H9 (cell line): ENCODE results near the gene MADCAM1. TPM values are rescaled to one million over a fixed set of nuclear protein-coding genes. Genes with fewer than 3 reads are reported as not detected.

Experiments
- DNase-seq: peaks from one replicate; pipeline ENCODE4 v3.0.0-alpha.2; 2017
- H2AFZ ChIP-seq: one replicate; pipeline ENCODE4 v1.6.1; 2013; ENCODE audit warnings: mild to moderate bottlenecking, low read length, control low read depth, moderate library complexity
- H2AK5ac ChIP-seq: 2 replicates; pipeline ENCODE4 v1.6.1; 2013; ENCODE audit warnings: low read length, control low read depth, mixed read lengths; ENCODE audit not compliant: insufficient read length
- H2BK120ac ChIP-seq: one replicate; pipeline ENCODE4 v1.6.1; 2013; ENCODE audit warnings: low read depth, mild to moderate bottlenecking, low read length, control low read depth, inconsistent platforms; ENCODE audit not compliant: poor library complexity, severe bottlenecking
- H2BK12ac ChIP-seq: 2 replicates; pipeline ENCODE4 v1.6.1; 2013; ENCODE audit warnings: low read length, control low read depth, mixed read lengths, low read depth; ENCODE audit not compliant: insufficient read length
- H2BK15ac ChIP-seq: 2 replicates; pipeline ENCODE4 v1.6.1; 2013; ENCODE audit warnings: low read depth, low read length, control low read depth
- H2BK20ac ChIP-seq: one replicate; pipeline ENCODE4 v1.6.1; 2013; ENCODE audit warnings: low read depth, mild to moderate bottlenecking, low read length, control low read depth, inconsistent platforms; ENCODE audit not compliant: poor library complexity, severe bottlenecking
- H2BK5ac ChIP-seq: 2 replicates; pipeline ENCODE4 v1.6.1; 2013; ENCODE audit warnings: low read length, control low read depth, mixed read lengths; ENCODE audit not compliant: insufficient read length
- H3K14ac ChIP-seq: 2 replicates; pipeline ENCODE4 v1.6.1; 2013; ENCODE audit warnings: low read length, control low read depth; ENCODE audit not compliant: insufficient read depth
- H3K18ac ChIP-seq: 2 replicates; pipeline ENCODE4 v1.6.1; 2013; ENCODE audit warnings: low read depth, mild to moderate bottlenecking, mixed read lengths, low read length, control low read depth; ENCODE audit not compliant: insufficient read length
- H3K23ac ChIP-seq: 2 replicates; pipeline ENCODE4 v1.6.1; 2013; ENCODE audit warnings: low read length, control low read depth, mixed read lengths, low read depth; ENCODE audit not compliant: insufficient read length
- H3K23me2 ChIP-seq: 2 replicates; pipeline ENCODE4 v1.6.1; 2013; ENCODE audit warnings: low read depth, mild to moderate bottlenecking, mixed read lengths, low read length, control low read depth; ENCODE audit not compliant: insufficient read length, poor library complexity, severe bottlenecking
- H3K27ac ChIP-seq: 2 replicates; pipeline ENCODE4 v1.5.1; 2013; ENCODE audit warnings: low read length, control low read depth, mixed read lengths, low read depth; ENCODE audit not compliant: insufficient read length
- H3K27me3 ChIP-seq: 2 replicates; pipeline ENCODE4 v1.6.1; 2013; ENCODE audit warnings: low read length, control low read depth, inconsistent platforms; ENCODE audit not compliant: insufficient read depth
- H3K4ac ChIP-seq: 2 replicates; pipeline ENCODE4 v1.6.1; 2013; ENCODE audit warnings: low read depth, mild to moderate bottlenecking, control low read depth, inconsistent platforms, low read length, moderate library complexity
- H3K4me1 ChIP-seq: 2 replicates; pipeline ENCODE4 v1.6.1; 2013; ENCODE audit warnings: low read length, control low read depth, inconsistent platforms; ENCODE audit not compliant: insufficient read depth
- H3K4me2 ChIP-seq: 2 replicates; pipeline ENCODE4 v1.6.1; 2013; ENCODE audit warnings: low read length, control low read depth, mixed read lengths; ENCODE audit not compliant: insufficient read length, insufficient read depth
- H3K56ac ChIP-seq: 2 replicates; pipeline ENCODE4 v1.6.1; 2013; ENCODE audit warnings: low read depth, mild to moderate bottlenecking, mixed read lengths, low read length, control low read depth; ENCODE audit not compliant: insufficient read length
- H3K79me1 ChIP-seq: 2 replicates; pipeline ENCODE4 v1.6.1; 2013; ENCODE audit warnings: low read depth, mild to moderate bottlenecking, moderate library complexity, low read length, control low read depth, inconsistent platforms; ENCODE audit not compliant: insufficient read depth, poor library complexity, severe bottlenecking
- H3K79me2 ChIP-seq: 2 replicates; pipeline ENCODE4 v1.6.1; 2013; ENCODE audit warnings: low read length, control low read depth, inconsistent platforms; ENCODE audit not compliant: insufficient read depth
- H3K9ac ChIP-seq: 2 replicates; pipeline ENCODE4 v1.6.1; 2013; ENCODE audit warnings: low read length, control low read depth, mixed read lengths; ENCODE audit not compliant: insufficient read length; ENCODE audit errors: extremely low read depth
- H3K9me3 ChIP-seq: one replicate; pipeline ENCODE4 v1.6.1; 2013; ENCODE audit warnings: low read depth, low read length, inconsistent platforms; ENCODE audit not compliant: control insufficient read depth
- H3T11ph ChIP-seq: one replicate; pipeline ENCODE4 v1.6.1; 2013; ENCODE audit warnings: mild to moderate bottlenecking, low read length, control low read depth, inconsistent platforms
- H4K20me1 ChIP-seq: one replicate; pipeline ENCODE4 v1.6.1; 2013; ENCODE audit not compliant: control insufficient read depth, insufficient read length, insufficient read depth
- H4K5ac ChIP-seq: 2 replicates; pipeline ENCODE4 v1.6.1; 2013; ENCODE audit warnings: low read depth, mild to moderate bottlenecking, mixed read lengths, low read length, control low read depth; ENCODE audit not compliant: insufficient read length
- H4K8ac ChIP-seq: replicated peaks from 2 replicates; pipeline ENCODE4 v1.6.1; 2013; ENCODE audit warnings: low read length, control low read depth, mixed read lengths, low read depth; ENCODE audit not compliant: insufficient read length
- H4K91ac ChIP-seq: 2 replicates; pipeline ENCODE4 v1.6.1; 2013; ENCODE audit warnings: low read depth, mild to moderate bottlenecking, moderate library complexity, mixed read lengths, low read length, control low read depth; ENCODE audit not compliant: insufficient read length
- H3K27ac Mint-ChIP-seq, 3 experiments: 2 replicates in 2 of 3; 3 replicates in 1 of 3; pipeline ENCODE4 v1.8.0; 2020 to 2021; ENCODE audit warnings: mixed read lengths in 3 of 3, mild to moderate bottlenecking in 1 of 3, moderate library complexity in 1 of 3
- H3K27me3 Mint-ChIP-seq: 2 replicates; pipeline ENCODE4 v1.8.0; 2021; ENCODE audit warnings: low read depth, mild to moderate bottlenecking, moderate library complexity, mixed read lengths
- H3K36me3 Mint-ChIP-seq, 3 experiments: 2 replicates in 2 of 3; 3 replicates in 1 of 3; pipeline ENCODE4 v1.8.0; 2020 to 2021; ENCODE audit warnings: low read depth in 3 of 3, mixed read lengths in 3 of 3; ENCODE audit not compliant: insufficient read depth in 1 of 3
- H3K4me1 Mint-ChIP-seq, 2 experiments: 2 replicates each; pipeline ENCODE4 v1.8.0; 2020; ENCODE audit warnings: mixed read lengths in 2 of 2
- H3K4me3 Mint-ChIP-seq, 2 experiments: 2 replicates in 1 of 2; 3 replicates in 1 of 2; pipeline ENCODE4 v1.8.0; 2020 to 2021; ENCODE audit warnings: mild to moderate bottlenecking in 2 of 2, mixed read lengths in 2 of 2, moderate library complexity in 1 of 2
- H3K9me3 Mint-ChIP-seq, 2 experiments: 2 replicates in 1 of 2; 3 replicates in 1 of 2; pipeline ENCODE4 v1.8.0; 2020; ENCODE audit warnings: mild to moderate bottlenecking in 2 of 2, mixed read lengths in 2 of 2, moderate library complexity in 1 of 2
- CTCF ChIP-seq: fragments of 200-600 bp; sonication (generic); conservative IDR thresholded peaks from 3 replicates; pipeline ENCODE4 v1.8.0; 2021; ENCODE audit warnings: antibody characterized with exemption, mild to moderate bottlenecking
- WGBS: extraction: QIAGEN DNeasy Blood & Tissue Kit; methylation state at CpG from one replicate; pipeline ENCODE4 v1.1.7; 2013; ENCODE audit warnings: missing lambda C conversion rate, low lambda C conversion rate, mixed read lengths; ENCODE audit not compliant: insufficient read length; ENCODE audit errors: extremely low coverage; 5-methylcytosine and 5-hydroxymethylcytosine counted together
- total RNA-seq: library from RNA; stranded (reverse); gene quantifications from 2 replicates; pipeline ENCODE4 v1.2.1, GENCODE V29; 2021

Gene MADCAM1
- total RNA-seq, 1 experiment from 2014 or later = 1.2 TPM

- no peaks in the 10 kb centered on the region for H3K23me2 ChIP-seq
- no peaks in the 10 kb centered on the region for H4K20me1 ChIP-seq
- WGBS = no CpG with 5 or more reads among the region's 26 CpGs
- H3K23ac ChIP-seq = no peak overlapping the region
- Mint-ChIP-seq H3K9me3 (no peaks in the 10 kb centered on the region; a peak in 1 of 5 replicates), H3K4me3 (no peak overlapping the region), H3K27ac (no peak overlapping the region), H3K36me3 (peaks cover 0 to 3% (median 3%) of the 10 kb centered on the region in 3 experiments; a peak in 3 of 7 replicates), H3K4me1 (peaks cover 4 to 6% of the 10 kb centered on the region in 2 experiments; a peak in 2 of 4 replicates), H3K27me3 (peaks cover 25% of the 10 kb centered on the region)
- H3K79me2 ChIP-seq = no peaks in the 10 kb centered on the region
- H3K9me3 ChIP-seq = no peaks in the 10 kb centered on the region
- no peak overlapping the region for H3T11ph ChIP-seq
- H3K27me3 ChIP-seq = no peaks in the 10 kb centered on the region
- no peak overlapping the region for H2BK12ac ChIP-seq
- H2BK15ac ChIP-seq = no peak overlapping the region
- no peak overlapping the region for H2BK20ac ChIP-seq
- no peak overlapping the region for H3K27ac ChIP-seq
- H3K4ac ChIP-seq = no peak overlapping the region
- no peak overlapping the region for H3K14ac ChIP-seq
- no peak overlapping the region for H4K5ac ChIP-seq
- no peak for TF ChIP-seq CTCF
- no peaks in the 10 kb centered on the region for H3K79me1 ChIP-seq
- no peak overlapping the region for H3K9ac ChIP-seq
- no peak overlapping the region for H3K18ac ChIP-seq
- no peak overlapping the region for H4K91ac ChIP-seq
- H3K4me2 ChIP-seq = no peak overlapping the region
- no peak overlapping the region for H2AK5ac ChIP-seq
- H3K4me1 ChIP-seq = no peaks in the 10 kb centered on the region
- no peak overlapping the region for H2BK5ac ChIP-seq
- peak; percentile 28 for DNase-seq
- H2AFZ ChIP-seq = no peak overlapping the region
- no peak overlapping the region for H3K56ac ChIP-seq
- no peak overlapping the region for H4K8ac ChIP-seq
- no peak overlapping the region for H2BK120ac ChIP-seq
These were observed 51.8 kb downstream of the MADCAM1 start for GRCh38 chr19:547836-548720.
